OCI-LY7 (cell line): ENCODE measurements around the gene RPL37A. TPM values are rescaled to one million over a fixed set of nuclear protein-coding genes. Genes with fewer than 3 reads are reported as not detected.

Experiments used
- BruUV-seq: library from RNA; stranded (reverse); fragments of 400-500 nt; replicated peaks from 2 replicates; lab custom pipeline; 2021; lab: Mats Ljungman, UMichigan
- CTCF ChIA-PET: fragments of 300-600 bp; sonication (Branson Sonifier 250); formaldehyde crosslinking; loops from one replicate; lab custom pipeline; 2022; ENCODE audit warnings: antibody characterized with exemption; ENCODE audit not compliant: unreplicated experiment; lab: Charles Lee
- POLR2A ChIA-PET: fragments of 300-600 bp; sonication (Branson Sonifier 250); formaldehyde crosslinking; loops from one replicate; lab custom pipeline; 2022; ENCODE audit warnings: antibody characterized with exemption; lab: Charles Lee
- DNase-seq: peaks from one replicate; pipeline ENCODE4 v3.0.0-alpha.2; 2015; ENCODE audit warnings: low spot score
- H2AFZ ChIP-seq: fragments of 200-600 bp; sonication (generic), shearing (Covaris generic); 2 replicates; pipeline ENCODE4 v1.6.1; 2014; ENCODE audit warnings: mild to moderate bottlenecking, antibody characterized with exemption, low read length, moderate library complexity
- H3K27ac ChIP-seq: fragments of 200-600 bp; sonication (generic); 2 replicates; pipeline ENCODE4 v1.5.1; 2014; ENCODE audit warnings: mixed run types, low read depth, mild to moderate bottlenecking, moderate library complexity, low read length, inconsistent platforms; ENCODE audit not compliant: poor library complexity, severe bottlenecking
- H3K36me3 ChIP-seq: fragments of 200-600 bp; sonication (generic); 2 replicates; pipeline ENCODE4 v1.6.1; 2014; ENCODE audit warnings: mild to moderate bottlenecking, antibody characterized with exemption, low read length, moderate library complexity, mixed read lengths; ENCODE audit not compliant: insufficient read depth
- H3K4me1 ChIP-seq: fragments of 200-600 bp; sonication (generic); 2 replicates; pipeline ENCODE4 v1.5.1; 2014; ENCODE audit warnings: mild to moderate bottlenecking, low read length; ENCODE audit not compliant: insufficient read depth, poor library complexity, severe bottlenecking
- H3K4me2 ChIP-seq: fragments of 200-600 bp; sonication (generic); 2 replicates; pipeline ENCODE4 v1.6.1; 2014; ENCODE audit warnings: mild to moderate bottlenecking, low read length
- H3K4me3 ChIP-seq: fragments of 200-600 bp; sonication (generic); 2 replicates; pipeline ENCODE4 v1.5.1; 2014; ENCODE audit warnings: mild to moderate bottlenecking, low read depth, low read length; ENCODE audit not compliant: poor library complexity, severe bottlenecking
- H3K79me2 ChIP-seq: fragments of 200-600 bp; sonication (generic); 2 replicates; pipeline ENCODE4 v1.6.1; 2016; ENCODE audit warnings: low read depth, mild to moderate bottlenecking, low read length, moderate library complexity, mixed read lengths; ENCODE audit not compliant: insufficient read depth
- H3K9me2 ChIP-seq: fragments of 200-600 bp; sonication (generic); 2 replicates; pipeline ENCODE4 v1.6.1; 2016; ENCODE audit warnings: mild to moderate bottlenecking, low read length, mixed read lengths; ENCODE audit not compliant: insufficient read depth
- H3K9me3 ChIP-seq: fragments of 200-600 bp; sonication (generic); 2 replicates; pipeline ENCODE4 v1.6.1; 2014; ENCODE audit warnings: mild to moderate bottlenecking, mixed run types, low read length, mixed read lengths
- H4K20me1 ChIP-seq: fragments of 200-600 bp; sonication (generic); 2 replicates; pipeline ENCODE4 v1.6.1; 2014; ENCODE audit warnings: mild to moderate bottlenecking, antibody characterized with exemption, low read length, moderate library complexity, mixed read lengths; ENCODE audit not compliant: insufficient read depth
- EZH2phosphoT487 ChIP-seq: fragments of 200-600 bp; sonication (generic); IDR thresholded peaks from 2 replicates; pipeline ENCODE4 v1.6.1; 2018; ENCODE audit warnings: low read depth, borderline replicate concordance, mild to moderate bottlenecking, mixed run types, antibody characterized with exemption, low read length, moderate library complexity, mixed read lengths
- intact Hi-C: fragments of 100-400 bp; cut with micrococcal nuclease; formaldehyde crosslinking; loops from one replicate; pipeline ENCODE4 v1.10.0; 2022; ENCODE audit not compliant: unreplicated experiment
- total RNA-seq, 2 experiments: library from RNA; depleted of rRNA in 1 of 2; stranded (reverse); fragments of >200 nt in 1 of 2; shearing (Covaris generic) in 1 of 2; gene quantifications; 2 replicates each; pipeline ENCODE4 v1.2.3, GENCODE V29; 2014 to 2022
- TF ChIP-seq, protein P1 (sequence below): fragments of 200-600 bp; sonication (generic); conservative IDR thresholded peaks from 2 replicates; pipeline ENCODE4 v1.5.1; 2014; ENCODE audit warnings: mild to moderate bottlenecking, antibody characterized with exemption, low read length, moderate library complexity, mixed read lengths

The RPL37A gene
- total RNA-seq, 2 experiments from 2014 or later: 3,500 to 4,020 TPM

DNA sequence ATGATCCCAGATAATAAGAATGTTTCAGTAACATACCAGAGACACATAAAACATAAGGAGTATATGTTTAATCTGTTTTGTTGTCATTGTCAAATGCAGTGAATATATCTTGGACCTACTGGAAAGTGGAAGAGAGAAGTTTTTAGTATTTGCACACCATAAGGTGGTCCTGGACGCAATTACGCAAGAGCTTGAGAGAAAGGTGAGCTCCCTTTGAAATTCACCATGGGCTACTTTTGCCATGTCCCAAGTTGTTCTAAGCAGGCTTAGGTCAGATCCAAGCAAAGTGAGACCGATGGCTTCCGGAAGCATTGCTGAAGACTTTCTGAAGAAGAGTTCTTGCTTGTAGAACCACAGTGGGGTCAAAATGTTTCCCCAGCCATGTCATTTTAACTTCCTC lies 30.8 kb upstream of the RPL37A start:
- DNase-seq: no peak
- no peak overlapping the region for H3K27ac ChIP-seq
- H3K79me2 ChIP-seq: no peaks in the 10 kb centered on the region
- ChIA-PET CTCF (interaction anchor here (0.6 kb wide), 1 partner anchor 171 kb away, joined by 3 read pairs; no protein-coding TSS in a partner anchor), POLR2A (interaction anchor here (0.7 kb wide), 2 partner anchors 44 to 469 kb away, joined by 3 to 8 read pairs; no protein-coding TSS in a partner anchor)
- no peak for TF ChIP-seq EZH2phosphoT487
- TF ChIP-seq, protein P1, sequence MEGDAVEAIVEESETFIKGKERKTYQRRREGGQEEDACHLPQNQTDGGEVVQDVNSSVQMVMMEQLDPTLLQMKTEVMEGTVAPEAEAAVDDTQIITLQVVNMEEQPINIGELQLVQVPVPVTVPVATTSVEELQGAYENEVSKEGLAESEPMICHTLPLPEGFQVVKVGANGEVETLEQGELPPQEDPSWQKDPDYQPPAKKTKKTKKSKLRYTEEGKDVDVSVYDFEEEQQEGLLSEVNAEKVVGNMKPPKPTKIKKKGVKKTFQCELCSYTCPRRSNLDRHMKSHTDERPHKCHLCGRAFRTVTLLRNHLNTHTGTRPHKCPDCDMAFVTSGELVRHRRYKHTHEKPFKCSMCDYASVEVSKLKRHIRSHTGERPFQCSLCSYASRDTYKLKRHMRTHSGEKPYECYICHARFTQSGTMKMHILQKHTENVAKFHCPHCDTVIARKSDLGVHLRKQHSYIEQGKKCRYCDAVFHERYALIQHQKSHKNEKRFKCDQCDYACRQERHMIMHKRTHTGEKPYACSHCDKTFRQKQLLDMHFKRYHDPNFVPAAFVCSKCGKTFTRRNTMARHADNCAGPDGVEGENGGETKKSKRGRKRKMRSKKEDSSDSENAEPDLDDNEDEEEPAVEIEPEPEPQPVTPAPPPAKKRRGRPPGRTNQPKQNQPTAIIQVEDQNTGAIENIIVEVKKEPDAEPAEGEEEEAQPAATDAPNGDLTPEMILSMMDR: no peak
- no peak overlapping the region for H3K4me2 ChIP-seq
- no peaks in the 10 kb centered on the region for H3K9me3 ChIP-seq
- H3K4me3 ChIP-seq: no peak overlapping the region
- BruUV-seq: no TSS peak
- intact Hi-C loops: no loop called here
- no peak overlapping the region for H2AFZ ChIP-seq
- H3K9me2 ChIP-seq: no peaks in the 10 kb centered on the region
- H3K36me3 ChIP-seq: peaks cover 12% of the 10 kb centered on the region; the same call in 1 of the 2 replicates
- H3K4me1 ChIP-seq: no peaks in the 10 kb centered on the region
- H4K20me1 ChIP-seq: no peaks in the 10 kb centered on the region

DNA sequence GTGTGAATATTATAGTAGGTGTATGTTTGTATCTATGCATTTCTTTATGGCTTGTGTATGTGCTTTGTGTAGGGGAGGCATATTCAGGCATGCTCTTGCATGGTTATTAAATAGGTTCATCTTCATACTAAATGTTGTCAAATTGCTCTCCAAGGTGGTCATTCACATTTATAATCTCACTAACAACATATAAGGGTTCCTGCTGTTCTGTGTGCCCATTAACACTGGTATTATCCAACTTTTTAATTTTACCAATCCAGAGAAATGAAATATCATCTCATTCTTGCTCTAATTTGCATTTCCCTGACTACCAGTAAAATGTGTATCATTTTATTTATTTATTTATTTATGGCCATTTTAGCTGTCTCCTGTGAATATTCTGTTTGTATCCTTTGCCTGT lies 29.0 kb upstream of the RPL37A start:
- Histone ChIP-seq H3K4me2 (no peak overlapping the region), H3K27ac (no peak overlapping the region), H4K20me1 (no peaks in the 10 kb centered on the region), H3K9me3 (no peaks in the 10 kb centered on the region), H3K4me1 (no peaks in the 10 kb centered on the region), H2AFZ (no peak overlapping the region), H3K4me3 (no peak overlapping the region), H3K36me3 (peaks cover 12% of the 10 kb centered on the region; the same call in 1 of the 2 replicates), H3K9me2 (no peaks in the 10 kb centered on the region), H3K79me2 (no peaks in the 10 kb centered on the region)
- ChIA-PET CTCF (no interaction called here), POLR2A (interaction anchor here (0.7 kb wide), 2 partner anchors 40 to 52 kb away, joined by 3 to 5 read pairs; no protein-coding TSS in a partner anchor)
- intact Hi-C loops: no loop called here
- no peak for TF ChIP-seq EZH2phosphoT487
- TF ChIP-seq, protein P1: no peak
- no peak for DNase-seq
- BruUV-seq: no TSS peak

DNA sequence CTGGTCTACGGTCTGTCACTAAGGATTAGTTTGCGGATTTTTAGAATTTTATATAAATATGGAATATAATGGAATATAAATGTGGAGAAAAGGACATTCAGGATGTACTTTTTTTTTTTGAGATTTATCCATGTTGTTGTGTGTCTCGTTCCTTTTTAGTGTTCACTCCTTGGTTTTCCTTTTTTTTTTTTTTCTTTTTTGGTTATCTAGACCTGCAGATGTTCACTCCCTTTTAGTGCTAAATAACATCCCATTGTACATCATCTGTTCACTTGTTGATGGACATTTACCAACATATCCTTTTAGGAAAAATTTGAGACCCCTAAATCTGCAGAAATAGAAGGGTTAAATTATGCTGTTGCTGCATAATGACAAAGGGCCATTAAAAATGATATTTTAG lies 25.5 kb upstream of the RPL37A start:
- no TSS peak for BruUV-seq
- no peaks in the 10 kb centered on the region for H3K79me2 ChIP-seq
- peaks cover 20% of the 10 kb centered on the region for H3K36me3 ChIP-seq
- H4K20me1 ChIP-seq: no peaks in the 10 kb centered on the region
- DNase-seq: no peak
- H3K9me2 ChIP-seq: no peaks in the 10 kb centered on the region
- no peak overlapping the region for H3K27ac ChIP-seq
- ChIA-PET POLR2A (no interaction called here), CTCF (no interaction called here)
- H3K4me3 ChIP-seq: no peak overlapping the region
- H3K4me2 ChIP-seq: no peak overlapping the region
- no peaks in the 10 kb centered on the region for H3K4me1 ChIP-seq
- TF ChIP-seq, protein P1: no peak
- TF ChIP-seq EZH2phosphoT487: no peak
- H3K9me3 ChIP-seq: no peaks in the 10 kb centered on the region
- no peak overlapping the region for H2AFZ ChIP-seq
- intact Hi-C loops: no loop called here
